GM21737 (cell line): ENCODE results near the gene SKA3.
"Not testable (repeated sequence)": the region's sequence is repeated elsewhere in the genome, so short reads cannot be mapped to it uniquely, and the experiment has no call there.

Experiments used
- ATAC-seq: cut with Tn5 transposase; IDR thresholded peaks from one replicate; pipeline ENCODE4 v1.9.1; 2021; ENCODE audit warnings: mild to moderate bottlenecking, moderate library complexity; ENCODE audit not compliant: unreplicated experiment

The SKA3 gene

DNA sequence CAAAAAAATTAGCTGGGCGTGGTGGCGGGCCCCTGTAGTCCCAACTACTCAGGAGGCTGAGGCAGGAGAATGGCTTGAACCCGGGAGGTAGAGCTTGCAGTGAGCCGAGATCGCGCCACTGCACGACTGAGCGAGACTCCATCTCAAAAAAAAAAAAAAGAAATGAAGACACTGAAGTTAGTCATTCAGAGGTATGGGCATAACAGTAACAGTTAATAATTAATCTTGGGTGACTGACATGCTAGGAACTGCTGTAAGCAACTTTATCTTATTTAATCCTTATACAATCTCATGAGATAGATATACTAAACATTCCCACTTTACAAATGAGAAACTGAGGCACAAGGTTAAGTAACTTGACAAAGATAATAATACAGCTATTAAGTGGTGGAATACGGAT is 4.9 kb downstream of the SKA3 start:
- ATAC-seq = no peak

DNA sequence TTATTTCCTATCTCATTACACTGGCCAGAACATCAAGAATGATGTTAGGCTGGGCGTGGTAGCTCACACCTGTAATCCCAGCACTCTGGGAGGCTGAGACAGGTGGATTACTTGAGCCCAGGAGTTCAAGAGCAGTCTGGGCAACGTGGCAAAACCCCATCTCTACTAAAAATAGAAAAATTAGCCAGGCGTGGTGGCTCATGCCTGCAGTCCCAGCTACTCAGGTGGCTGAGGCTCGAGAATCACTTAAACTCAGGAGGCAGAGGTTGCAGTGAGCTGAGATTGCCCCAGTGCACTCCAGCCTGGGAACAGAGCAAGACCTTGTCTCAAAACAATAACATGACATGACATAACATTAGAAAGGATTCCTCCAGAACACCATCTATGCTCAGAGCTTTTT is 10.7 kb downstream of the SKA3 start:
- not testable (repeated sequence) for ATAC-seq

DNA sequence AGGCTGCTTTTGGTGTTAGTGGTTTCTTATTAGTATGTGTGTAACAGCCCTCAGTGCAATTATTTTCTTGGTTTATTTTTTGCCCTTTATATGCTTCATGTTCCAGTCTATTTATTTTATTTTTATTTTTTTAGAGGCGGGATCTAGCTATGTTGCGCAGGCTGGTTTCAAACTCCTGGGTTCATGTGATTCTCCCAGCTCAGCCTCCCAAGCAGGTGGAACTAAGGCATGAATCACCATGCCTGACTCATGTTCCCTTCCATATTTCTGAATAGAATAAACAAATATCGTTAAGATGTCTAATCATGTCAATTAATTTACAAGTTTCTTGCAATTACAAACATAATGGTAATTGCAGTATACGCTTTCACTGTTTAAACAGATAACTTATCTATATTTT is 11.7 kb downstream of the SKA3 start:
- no peak for ATAC-seq

DNA sequence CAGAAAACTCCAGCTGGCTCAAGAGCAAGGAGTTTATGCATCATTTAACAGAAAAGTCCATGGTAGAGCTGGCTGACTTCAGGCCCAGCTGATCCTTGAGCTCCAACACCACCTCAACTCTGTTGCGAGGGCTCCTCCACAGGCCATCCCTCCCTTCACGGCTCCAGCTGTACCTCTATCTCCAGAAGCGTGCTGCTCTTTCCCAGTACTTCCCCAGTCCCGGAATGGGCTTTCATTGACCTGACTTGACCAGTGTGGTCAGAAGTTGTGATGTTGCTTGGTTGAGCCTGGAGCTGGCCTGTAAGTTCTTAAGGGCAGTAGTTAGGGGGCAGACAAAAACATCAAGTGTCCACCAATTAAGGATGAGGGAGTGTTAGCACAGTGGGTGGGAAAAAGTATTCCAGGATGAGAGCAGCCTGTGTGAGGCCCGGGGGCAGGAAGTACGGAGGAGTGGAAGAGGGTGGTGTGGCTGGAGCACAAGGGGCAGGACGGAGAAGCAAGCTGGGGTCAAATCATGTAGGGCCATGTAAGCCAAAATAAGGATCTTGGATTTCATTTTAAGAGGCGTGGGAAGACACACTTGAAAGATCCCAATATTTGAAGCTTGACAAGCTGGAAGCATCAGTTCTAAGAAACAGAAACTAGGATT is 24.0 kb downstream of the SKA3 start:
- ATAC-seq = no peak

DNA sequence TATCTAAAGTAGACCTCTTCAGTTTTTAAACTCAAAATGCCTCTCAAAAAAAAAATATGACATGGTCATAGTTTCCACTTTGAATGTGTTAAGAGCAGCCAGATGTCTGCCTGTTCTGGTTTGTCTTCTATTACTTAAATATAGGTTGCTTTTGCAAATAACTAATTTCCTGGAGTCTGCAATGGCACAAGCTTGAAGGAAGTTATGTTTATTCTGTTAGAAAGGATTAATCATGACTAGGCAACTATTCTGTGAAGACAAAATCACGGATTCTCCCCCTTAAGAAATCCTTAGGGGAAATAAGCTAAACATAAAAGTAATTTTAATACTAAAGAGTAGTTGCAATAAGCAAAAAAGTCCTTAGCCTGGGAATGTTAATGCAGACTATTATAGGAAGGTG is 26.3 kb downstream of the SKA3 start:
- no peak for ATAC-seq

DNA sequence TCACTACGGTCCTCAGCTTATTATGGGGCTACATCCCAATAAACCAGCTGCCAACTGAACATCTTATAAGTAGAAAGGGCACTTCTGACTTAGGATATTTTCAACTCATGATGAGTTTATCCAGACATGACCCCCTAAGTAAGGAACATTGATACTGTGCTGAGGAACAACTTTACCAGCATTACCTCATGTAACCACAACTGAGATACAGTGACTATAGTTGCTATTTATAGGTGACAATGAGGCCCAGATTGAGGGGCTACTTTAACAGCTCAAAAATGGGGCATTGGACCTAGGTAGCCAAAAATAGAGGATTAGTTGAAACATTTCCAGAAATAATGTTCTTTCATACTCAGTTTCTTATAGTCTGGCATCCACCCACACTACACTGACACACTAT is 26.8 kb downstream of the SKA3 start:
- ATAC-seq = no peak

DNA sequence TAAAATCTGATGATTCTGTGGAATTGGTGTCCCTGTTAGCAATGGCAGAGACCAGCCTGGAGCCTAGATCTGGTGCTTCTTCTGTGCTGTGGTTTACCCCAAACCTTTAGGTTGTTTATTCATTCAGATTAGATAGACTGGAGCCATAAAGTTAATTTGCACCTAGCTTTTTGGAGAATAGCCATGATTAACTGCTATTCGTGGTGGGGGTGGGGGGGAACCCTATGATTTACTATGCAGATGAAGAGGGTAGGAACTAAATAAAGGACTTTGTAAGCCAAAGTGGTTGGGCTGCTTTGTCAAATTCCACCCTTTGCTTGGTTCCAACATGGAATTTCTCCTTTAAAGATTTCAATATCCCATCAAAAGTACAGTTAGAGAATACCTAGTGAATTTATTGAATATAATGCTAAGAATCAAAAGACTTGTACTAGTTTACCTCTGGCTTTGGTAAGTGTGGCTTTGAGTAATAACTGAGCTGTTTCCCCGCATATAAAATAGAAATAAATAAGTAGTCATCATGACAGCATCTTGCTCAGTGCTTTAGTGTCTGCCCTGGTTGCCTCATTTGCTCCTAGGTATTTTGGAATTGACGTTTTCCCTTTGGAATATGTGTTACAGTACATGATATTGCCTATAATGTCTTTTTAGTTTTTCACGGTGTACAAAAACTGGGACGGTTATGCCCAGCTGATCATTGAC is 27.6 kb downstream of the SKA3 start:
- ATAC-seq = no peak

DNA sequence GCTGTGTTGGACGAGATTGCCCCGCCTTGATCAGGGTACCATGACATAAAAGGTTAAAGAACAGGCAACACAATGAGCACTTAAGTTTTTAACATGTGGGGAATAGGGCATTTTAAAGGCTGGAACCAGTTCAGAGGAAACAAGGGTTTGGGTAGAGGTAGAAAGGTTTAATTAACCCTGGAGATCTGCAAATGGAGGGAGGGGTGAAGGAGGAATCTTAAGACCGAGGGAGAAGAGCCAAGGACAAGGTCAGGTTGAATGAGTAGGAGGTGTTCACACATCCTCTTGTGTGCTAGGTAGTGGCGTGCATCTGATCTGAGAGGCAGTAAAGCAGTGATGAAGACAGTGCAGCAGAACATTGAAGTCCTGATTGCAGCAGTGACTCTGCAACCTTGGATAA is 28.5 kb downstream of the SKA3 start:
- ATAC-seq = no peak

DNA sequence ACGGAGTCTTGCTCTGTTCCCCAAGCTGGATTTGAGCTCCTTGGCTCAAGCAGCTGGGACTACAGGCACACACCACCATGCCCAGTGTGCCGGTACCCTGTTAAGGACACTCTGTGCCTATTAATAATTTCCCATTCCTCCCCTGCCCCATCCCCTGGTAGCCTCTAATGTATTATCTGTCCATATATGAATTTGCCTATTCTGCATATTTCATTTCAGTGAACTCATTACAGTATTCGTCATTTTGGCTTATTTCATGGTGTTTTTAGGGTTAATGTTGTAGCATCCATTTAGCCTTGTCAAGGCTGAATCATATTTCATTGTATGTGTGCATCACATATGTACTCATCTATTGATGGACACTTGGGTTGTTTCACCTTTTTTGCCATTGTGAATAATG is 33.6 kb downstream of the SKA3 start:
- ATAC-seq = no peak

DNA sequence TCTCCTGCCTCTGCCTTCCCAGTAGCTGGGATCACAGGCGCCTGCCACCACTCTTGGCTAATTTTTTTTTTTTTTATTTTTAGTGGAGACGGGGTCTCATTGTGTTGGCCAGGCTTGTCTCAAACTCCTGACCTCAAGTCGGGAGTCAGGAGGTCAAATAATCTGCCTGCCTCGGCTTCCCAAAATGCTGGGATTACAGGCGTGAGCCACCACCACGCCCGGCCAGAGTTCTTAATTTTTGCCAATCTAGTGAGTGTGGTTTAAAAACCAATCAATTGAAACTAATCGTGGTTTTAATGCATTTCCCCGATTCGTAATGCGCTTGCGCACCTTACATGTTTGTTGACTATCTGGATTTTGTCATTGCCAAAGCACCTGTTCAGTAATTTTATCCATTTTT is 37.0 kb downstream of the SKA3 start:
- no peak for ATAC-seq

DNA sequence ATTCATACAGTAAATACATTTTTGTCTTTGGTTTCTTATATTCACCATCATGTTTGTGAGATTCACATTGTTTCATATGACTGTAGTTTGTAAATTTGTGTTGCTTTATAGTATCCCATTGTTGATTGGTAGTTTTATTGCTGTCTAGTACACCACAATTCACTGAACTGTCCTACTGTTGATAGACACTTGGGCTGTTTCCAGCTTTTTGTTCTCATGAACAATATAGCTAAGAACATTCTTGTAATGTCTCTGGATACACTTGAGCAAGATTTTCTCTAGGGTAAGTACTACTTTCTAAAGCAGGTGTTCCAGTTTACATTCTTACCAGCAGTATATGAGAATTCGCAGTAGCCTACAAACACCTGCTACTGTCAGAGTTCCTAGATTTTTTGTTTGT is 37.8 kb downstream of the SKA3 start:
- no peak for ATAC-seq

DNA sequence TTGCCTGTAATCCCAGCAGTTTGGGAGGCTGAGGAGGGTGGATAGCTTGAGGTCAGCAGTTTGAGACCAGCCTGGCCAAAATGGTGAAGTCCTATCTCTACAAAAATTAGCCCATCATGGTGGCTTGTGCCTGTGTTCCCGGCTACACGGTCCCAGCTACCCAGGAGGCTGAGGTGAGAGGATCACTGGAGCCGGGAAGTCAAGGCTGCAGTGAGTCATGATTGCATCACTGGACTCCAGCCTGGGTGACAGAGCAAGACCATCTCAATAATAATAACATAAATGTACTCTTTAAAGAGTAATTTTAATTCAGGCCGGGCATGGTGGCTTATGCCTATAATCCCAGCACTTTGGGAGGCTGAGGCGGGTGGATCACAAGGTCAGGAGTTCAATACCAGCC is 38.7 kb downstream of the SKA3 start:
- ATAC-seq = no peak

DNA sequence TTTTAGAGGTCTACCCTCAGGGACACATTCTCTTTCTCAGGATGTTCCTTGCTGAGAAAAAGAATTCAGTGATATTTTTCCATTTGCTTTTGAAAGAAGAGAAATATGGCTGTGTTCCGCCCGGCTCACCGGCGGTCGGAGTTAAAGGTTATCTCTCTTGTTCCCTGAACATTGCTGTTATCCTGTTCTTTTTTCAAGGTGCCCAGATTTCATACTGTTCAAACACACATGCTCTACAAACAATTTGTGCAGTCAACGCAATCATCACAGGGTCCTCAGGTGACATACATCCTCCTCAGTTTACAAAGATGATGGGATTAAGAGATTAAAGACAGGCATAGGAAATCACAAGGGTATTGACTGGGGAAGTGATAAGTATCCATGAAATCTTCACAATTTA is 40.5 kb downstream of the SKA3 start:
- ATAC-seq = not testable (repeated sequence)

DNA sequence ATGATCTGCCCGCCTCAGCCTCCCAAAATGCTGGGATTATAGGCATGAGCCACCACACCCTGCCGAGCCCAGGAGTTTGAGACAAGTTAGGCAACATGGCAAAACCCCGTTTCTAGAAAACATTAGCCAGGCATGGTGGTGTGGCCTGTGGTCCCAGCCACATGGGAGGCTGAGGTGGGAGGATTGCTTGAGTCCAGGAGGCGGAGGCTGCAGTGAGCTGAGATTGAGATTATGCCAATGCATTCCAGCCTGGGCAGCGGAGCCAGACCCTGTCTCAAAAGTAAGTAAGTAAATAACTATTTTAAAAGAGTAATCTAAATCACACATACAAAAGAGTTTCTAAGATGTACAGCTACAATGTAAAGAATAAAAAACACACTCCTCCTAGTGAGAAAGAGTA is 41.9 kb downstream of the SKA3 start:
- no peak for ATAC-seq

DNA sequence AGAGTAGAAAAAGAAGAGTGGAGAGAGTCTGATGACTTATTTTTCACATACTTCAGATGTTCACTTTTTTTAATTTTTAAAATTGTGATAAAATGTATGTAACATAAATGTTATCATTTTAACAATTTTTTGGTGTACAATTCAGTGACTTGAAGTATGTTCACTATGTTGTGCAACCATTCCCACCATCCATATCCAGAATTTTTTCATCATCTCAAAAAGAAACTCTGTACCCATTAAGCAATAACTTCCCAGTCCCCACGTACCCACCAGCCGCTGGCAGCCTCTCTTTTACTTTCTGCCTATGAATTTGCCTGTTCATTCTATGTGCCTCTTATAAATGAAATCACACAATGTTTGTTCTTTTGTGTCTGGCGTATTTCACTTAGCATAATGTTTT is 43.3 kb downstream of the SKA3 start:
- no peak for ATAC-seq

DNA sequence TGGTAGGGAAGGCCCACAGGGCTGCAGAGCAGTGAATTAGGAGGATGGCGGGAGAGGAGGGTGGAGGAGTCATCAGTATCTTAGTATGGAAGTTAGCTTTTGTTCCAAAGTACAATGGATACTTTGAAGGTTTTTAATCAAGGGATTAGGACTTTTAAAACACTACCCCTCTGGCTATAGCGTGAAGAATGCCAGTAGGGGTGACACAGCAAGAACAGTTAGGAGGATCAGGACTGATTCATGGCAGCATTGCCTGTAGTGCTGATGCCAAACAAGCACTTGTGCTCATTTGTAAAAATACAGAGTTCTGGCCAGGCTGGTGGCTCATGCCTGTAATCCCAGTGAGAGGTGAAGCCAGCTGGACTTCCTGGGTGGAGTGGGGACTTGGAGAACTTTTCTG is 46.2 kb downstream of the SKA3 start:
- no peak for ATAC-seq

DNA sequence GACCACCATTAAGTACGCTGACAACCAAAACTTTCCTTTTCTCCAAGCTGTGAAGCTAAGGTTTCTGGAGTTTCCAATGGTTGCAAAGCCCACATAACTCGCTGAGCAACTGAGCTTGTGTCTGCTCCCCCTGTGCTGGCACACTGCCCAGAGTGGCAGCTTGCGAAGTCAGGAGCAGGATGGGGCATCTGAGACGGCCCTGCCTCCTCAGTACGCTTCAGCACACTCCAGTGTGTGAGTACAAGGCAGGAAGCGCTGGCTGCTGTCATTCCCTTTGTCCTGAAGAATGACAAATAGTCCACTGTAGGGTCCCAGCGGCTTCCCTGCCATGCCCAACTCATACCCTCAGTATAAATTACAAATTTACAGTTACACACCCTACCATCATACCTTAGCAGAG is 51.5 kb downstream of the SKA3 start:
- ATAC-seq = no peak

DNA sequence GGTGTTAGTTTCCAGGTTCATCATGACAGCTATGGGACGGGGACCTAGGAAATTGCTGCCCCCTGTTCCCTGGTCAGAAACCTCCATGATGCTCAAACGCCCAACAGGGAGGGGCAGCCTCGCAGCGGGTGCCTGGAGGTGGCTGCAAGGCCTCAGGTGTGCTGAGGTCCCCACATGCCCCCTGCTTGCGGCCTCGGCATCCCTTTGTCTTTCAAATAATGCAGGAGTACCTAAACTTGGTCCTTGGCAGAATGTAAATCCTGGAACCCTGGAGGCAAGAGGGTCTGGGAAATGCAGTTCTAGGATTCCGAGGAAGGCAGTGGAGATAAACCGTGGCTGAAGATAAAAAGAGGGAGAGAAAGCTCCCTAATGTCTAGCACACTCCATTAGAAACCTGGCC is 52.4 kb downstream of the SKA3 start:
- no peak for ATAC-seq

DNA sequence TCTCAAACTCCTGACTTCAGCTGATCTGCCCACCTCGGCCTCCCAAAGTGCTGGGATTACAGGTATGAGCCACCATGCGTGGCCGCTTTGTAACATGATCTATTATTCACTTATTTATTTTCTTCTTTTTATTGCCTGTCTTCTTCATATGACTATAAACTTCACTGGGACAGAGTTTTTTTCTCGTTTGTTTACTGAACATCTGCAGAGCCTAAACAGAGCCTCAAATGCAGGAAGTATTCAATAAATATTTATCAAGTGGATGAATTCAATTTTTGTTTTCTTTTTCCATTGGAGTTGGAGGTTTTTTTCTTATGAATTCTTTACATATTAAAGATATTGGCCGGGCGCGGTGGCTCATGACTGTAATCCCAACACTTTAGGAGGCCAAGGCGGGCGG is 54.7 kb downstream of the SKA3 start:
- ATAC-seq = no peak

DNA sequence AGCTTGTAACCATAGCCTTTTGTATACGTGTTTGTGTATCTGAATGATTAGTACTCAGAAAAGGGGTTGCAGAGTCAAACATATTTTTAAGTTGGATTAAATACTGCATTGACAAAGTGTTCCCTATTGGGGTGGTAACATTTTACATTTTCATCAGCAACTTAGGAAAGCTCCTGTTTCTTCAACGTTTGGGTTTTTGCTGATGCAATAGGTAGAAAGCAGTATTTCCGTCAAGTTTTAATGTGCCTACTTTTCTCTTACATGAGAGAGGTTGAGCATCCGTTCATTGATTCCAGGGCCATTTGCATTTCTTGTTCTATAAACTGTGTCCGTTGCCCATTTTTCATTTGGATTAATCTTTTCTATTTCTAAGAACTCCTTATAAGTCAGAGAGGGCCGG is 56.2 kb downstream of the SKA3 start:
- ATAC-seq = no peak

DNA sequence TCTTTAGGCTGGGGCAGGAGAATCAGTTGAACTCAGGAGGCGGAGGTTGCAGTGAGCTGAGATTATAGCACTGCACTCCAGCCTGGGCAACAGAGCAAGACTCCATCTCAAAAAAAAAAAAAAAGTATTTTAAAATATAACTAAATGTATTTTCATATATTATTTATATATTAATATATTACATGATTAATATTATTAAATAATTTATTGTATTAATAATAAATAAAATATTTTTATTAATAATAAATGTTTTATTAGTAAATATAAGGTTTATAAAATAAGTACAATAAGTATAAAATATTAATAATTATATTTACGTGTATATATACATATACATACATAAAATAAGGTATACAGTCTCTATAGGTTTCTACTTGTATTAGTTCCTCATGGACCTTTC is 56.8 kb downstream of the SKA3 start:
- ATAC-seq = no peak

DNA sequence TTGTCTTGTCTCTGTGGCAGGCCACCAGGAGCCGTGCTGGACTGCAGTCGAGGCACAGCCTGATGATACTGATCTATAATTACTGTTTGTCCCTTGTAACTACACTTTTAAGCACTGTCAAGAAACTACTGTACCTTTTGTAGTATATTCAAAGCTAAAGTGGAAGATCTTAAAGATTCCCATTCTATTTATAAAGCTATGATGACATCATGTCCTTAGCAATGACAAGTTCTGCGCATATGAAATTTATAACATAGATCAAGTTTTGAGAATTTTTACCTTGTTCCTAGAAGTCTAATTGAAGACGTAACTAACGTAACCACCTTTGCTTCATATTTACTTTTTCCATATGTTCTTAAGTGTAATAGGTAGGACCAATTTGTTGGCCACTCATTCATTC is 58.2 kb downstream of the SKA3 start:
- ATAC-seq = no peak
